PC-3 (cell line): Measurements from ENCODE around the gene IRF2. TPM values are rescaled to one million over a fixed set of nuclear protein-coding genes. Genes with fewer than 3 reads are reported as not detected.

ENCODE experiments used
- ATAC-seq: fragments of 200-7000 bp; cut with Tn5 transposase; 2 replicates; pipeline ENCODE4 v1.9.1; 2020; ENCODE audit warnings: mild to moderate bottlenecking, moderate library complexity
- BruUV-seq: library from RNA; stranded (reverse); fragments of 400-500 nt; replicated peaks from 2 replicates; lab custom pipeline; 2021; lab: Mats Ljungman, UMichigan
- CTCF ChIA-PET: fragments of 300-600 bp; sonication (Branson Sonifier 250); formaldehyde crosslinking; loops from one replicate; lab custom pipeline; 2022; ENCODE audit warnings: antibody characterized with exemption; lab: Charles Lee
- POLR2A ChIA-PET: fragments of 300-600 bp; sonication (Branson Sonifier 250); formaldehyde crosslinking; loops from one replicate; lab custom pipeline; 2022; ENCODE audit warnings: antibody characterized with exemption; ENCODE audit not compliant: unreplicated experiment; lab: Charles Lee
- DNase-seq: peaks from one replicate; pipeline ENCODE4 v3.0.0-alpha.2; 2015
- H2AFZ ChIP-seq: fragments of 300-600 bp; sonication (generic); 2 replicates; pipeline ENCODE4 v1.6.0; 2016; ENCODE audit warnings: antibody characterized with exemption, low read length
- H3F3A ChIP-seq: fragments of 300-600 bp; sonication (generic); one replicate; pipeline ENCODE4 v1.6.0; 2017; ENCODE audit warnings: antibody characterized with exemption, low read length, control low read depth, mild to moderate bottlenecking; ENCODE audit not compliant: unreplicated experiment
- H3K27ac ChIP-seq: fragments of 300-600 bp; sonication (generic); 2 replicates; pipeline ENCODE4 v1.5.1; 2016; ENCODE audit warnings: mild to moderate bottlenecking, low read length
- H3K27me3 ChIP-seq: fragments of 300-600 bp; sonication (generic); 2 replicates; pipeline ENCODE4 v1.6.1; 2016; ENCODE audit warnings: low read length, mixed read lengths
- H3K36me3 ChIP-seq: fragments of 300-600 bp; sonication (generic); 2 replicates; pipeline ENCODE4 v1.6.1; 2016; ENCODE audit warnings: low read depth, mixed run types, low read length, mixed read lengths
- H3K4me1 ChIP-seq: fragments of 300-600 bp; sonication (generic); 2 replicates; pipeline ENCODE4 v1.5.1; 2016; ENCODE audit warnings: low read length; ENCODE audit not compliant: insufficient read depth
- H3K4me2 ChIP-seq: fragments of 300-600 bp; sonication (generic); 2 replicates; pipeline ENCODE4 v1.6.0; 2016; ENCODE audit warnings: low read length
- H3K4me3 ChIP-seq: fragments of 300-600 bp; sonication (generic); 2 replicates; pipeline ENCODE4 v1.5.1; 2016; ENCODE audit warnings: mild to moderate bottlenecking, low read length, mixed read lengths
- H3K79me2 ChIP-seq: fragments of 300-600 bp; sonication (generic); 2 replicates; pipeline ENCODE4 v1.6.1; 2017; ENCODE audit warnings: low read length, mixed read lengths
- H3K9ac ChIP-seq: fragments of 300-600 bp; sonication (generic); 2 replicates; pipeline ENCODE4 v1.6.0; 2016; ENCODE audit warnings: mild to moderate bottlenecking, low read length
- H3K9me2 ChIP-seq: fragments of 300-600 bp; sonication (generic); replicated peaks from 2 replicates; pipeline ENCODE4 v1.6.1; 2016; ENCODE audit warnings: mixed run types, low read length, mixed read lengths
- H3K9me3 ChIP-seq: fragments of 300-600 bp; sonication (generic); 2 replicates; pipeline ENCODE4 v1.6.1; 2016; ENCODE audit warnings: low read length, mixed read lengths
- H4K20me1 ChIP-seq: fragments of 300-600 bp; sonication (generic); 2 replicates; pipeline ENCODE4 v1.6.1; 2016; ENCODE audit warnings: low read length, mixed read lengths
- EZH2 ChIP-seq: fragments of 300-600 bp; sonication (generic); IDR thresholded peaks from one replicate; pipeline ENCODE4 v1.6.1; 2017; ENCODE audit warnings: antibody characterized with exemption, mild to moderate bottlenecking, low read length; ENCODE audit not compliant: unreplicated experiment
- EZH2phosphoT487 ChIP-seq: fragments of 300-600 bp; sonication (generic); IDR thresholded peaks from 2 replicates; pipeline ENCODE4 v1.6.1; 2018; ENCODE audit warnings: mild to moderate bottlenecking, antibody characterized with exemption, low read length, borderline replicate concordance
- intact Hi-C: fragments of 100-400 bp; cut with micrococcal nuclease; formaldehyde crosslinking; loops from 2 replicates; pipeline ENCODE4 v1.9.0; 2023
- total RNA-seq: library from RNA; depleted of rRNA; stranded (reverse); fragments of >200 nt; gene quantifications from 2 replicates; pipeline ENCODE4 v1.2.3, GENCODE V29; 2014
- TF ChIP-seq, protein P1 (sequence below): fragments of 300-600 bp; sonication (generic); conservative IDR thresholded peaks from 2 replicates; pipeline ENCODE4 v1.5.1; 2017; ENCODE audit warnings: antibody characterized with exemption, low read depth, mild to moderate bottlenecking, low read length

The IRF2 gene
- total RNA-seq, 1 experiment from 2014 or later = 7.7 TPM

GRCh38 chr4:184442314-184442635 is 32.1 kb downstream of the IRF2 start:
- no peak overlapping the region for H3K9ac ChIP-seq
- intact Hi-C loops = no loop called here
- H3K79me2 ChIP-seq = peaks cover 6% of the 10 kb centered on the region; the same call in 1 of the 2 replicates
- H3F3A ChIP-seq = no peaks in the 10 kb centered on the region
- TF ChIP-seq EZH2phosphoT487 (no peak), EZH2 (no peak)
- TF ChIP-seq, protein P1, sequence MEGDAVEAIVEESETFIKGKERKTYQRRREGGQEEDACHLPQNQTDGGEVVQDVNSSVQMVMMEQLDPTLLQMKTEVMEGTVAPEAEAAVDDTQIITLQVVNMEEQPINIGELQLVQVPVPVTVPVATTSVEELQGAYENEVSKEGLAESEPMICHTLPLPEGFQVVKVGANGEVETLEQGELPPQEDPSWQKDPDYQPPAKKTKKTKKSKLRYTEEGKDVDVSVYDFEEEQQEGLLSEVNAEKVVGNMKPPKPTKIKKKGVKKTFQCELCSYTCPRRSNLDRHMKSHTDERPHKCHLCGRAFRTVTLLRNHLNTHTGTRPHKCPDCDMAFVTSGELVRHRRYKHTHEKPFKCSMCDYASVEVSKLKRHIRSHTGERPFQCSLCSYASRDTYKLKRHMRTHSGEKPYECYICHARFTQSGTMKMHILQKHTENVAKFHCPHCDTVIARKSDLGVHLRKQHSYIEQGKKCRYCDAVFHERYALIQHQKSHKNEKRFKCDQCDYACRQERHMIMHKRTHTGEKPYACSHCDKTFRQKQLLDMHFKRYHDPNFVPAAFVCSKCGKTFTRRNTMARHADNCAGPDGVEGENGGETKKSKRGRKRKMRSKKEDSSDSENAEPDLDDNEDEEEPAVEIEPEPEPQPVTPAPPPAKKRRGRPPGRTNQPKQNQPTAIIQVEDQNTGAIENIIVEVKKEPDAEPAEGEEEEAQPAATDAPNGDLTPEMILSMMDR = no peak
- H3K9me3 ChIP-seq = no peaks in the 10 kb centered on the region
- H3K4me2 ChIP-seq = no peak overlapping the region
- H3K4me1 ChIP-seq = no peaks in the 10 kb centered on the region
- DNase-seq = no peak
- no peak overlapping the region for H3K4me3 ChIP-seq
- POLR2A ChIA-PET = no interaction called here
- H3K27me3 ChIP-seq = no peaks in the 10 kb centered on the region
- no peak overlapping the region for H3K27ac ChIP-seq
- no peaks in the 10 kb centered on the region for H3K36me3 ChIP-seq
- no peak overlapping the region for H2AFZ ChIP-seq
- no peak for ATAC-seq
- H4K20me1 ChIP-seq = no peaks in the 10 kb centered on the region
- no TSS peak for BruUV-seq
- H3K9me2 ChIP-seq = no peaks in the 10 kb centered on the region
- CTCF ChIA-PET = no interaction called here

DNA sequence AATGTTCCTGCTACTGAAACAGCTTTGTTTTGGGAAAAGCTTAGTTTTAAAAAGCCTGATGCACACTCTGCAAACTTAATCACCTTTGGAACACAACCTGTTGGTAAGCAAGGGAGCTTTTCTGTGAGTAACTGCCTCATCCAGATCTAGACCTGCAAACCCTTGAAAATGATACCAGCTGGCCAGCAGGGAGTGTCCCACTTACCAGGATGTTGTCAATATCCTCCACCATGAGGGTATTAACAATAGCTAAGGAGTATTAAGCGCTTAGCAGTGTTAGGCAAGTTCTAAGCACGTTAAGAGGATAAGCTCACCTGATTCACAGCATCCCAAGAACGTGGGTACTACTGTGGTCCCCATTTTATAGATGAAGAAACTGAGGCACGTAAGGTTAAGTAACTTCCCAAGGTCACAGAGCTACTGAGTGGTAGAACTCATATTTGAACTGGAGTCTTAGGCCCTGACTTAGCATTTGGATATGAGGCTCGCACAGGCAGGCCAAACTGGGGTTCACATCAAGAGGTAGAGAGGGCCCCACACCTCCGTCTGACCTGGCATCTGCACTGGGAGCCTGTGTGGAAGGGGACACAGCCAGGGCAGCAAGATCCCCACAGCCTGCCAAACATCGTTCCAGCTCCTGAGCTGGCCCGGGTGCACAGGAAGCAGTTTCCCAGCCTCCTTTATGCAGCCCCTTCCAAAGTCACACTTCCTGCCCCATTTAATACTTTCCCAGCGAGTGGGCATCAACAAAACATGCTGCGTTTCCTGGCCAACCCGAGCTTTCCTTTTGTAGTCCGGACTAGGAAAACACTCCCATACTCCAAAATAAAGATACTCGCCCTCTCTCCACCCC is 32.7 kb downstream of the IRF2 start:
- CTCF ChIA-PET = no interaction called here
- Histone ChIP-seq H3K79me2 (peaks cover 6% of the 10 kb centered on the region; the same call in 1 of the 2 replicates), H3F3A (no peaks in the 10 kb centered on the region), H3K27ac (no peak overlapping the region), H4K20me1 (no peaks in the 10 kb centered on the region), H3K4me2 (no peak overlapping the region), H3K9me2 (no peaks in the 10 kb centered on the region), H3K4me1 (no peaks in the 10 kb centered on the region), H3K9ac (no peak overlapping the region), H3K9me3 (no peaks in the 10 kb centered on the region), H3K27me3 (no peaks in the 10 kb centered on the region), H3K4me3 (no peak overlapping the region), H3K36me3 (no peaks in the 10 kb centered on the region), H2AFZ (no peak overlapping the region)
- no peak for DNase-seq
- no peak for TF ChIP-seq EZH2
- TF ChIP-seq EZH2phosphoT487 = no peak
- TF ChIP-seq, protein P1 = no peak
- no peak for ATAC-seq
- BruUV-seq = no TSS peak
- intact Hi-C loops = no loop called here
- POLR2A ChIA-PET = no interaction called here

- Histone ChIP-seq H3K4me1 (no peaks in the 10 kb centered on the region), H2AFZ (no peak overlapping the region), H3K4me2 (no peak overlapping the region), H3K27me3 (no peaks in the 10 kb centered on the region), H3K9me2 (no peaks in the 10 kb centered on the region), H4K20me1 (no peaks in the 10 kb centered on the region), H3F3A (no peaks in the 10 kb centered on the region), H3K27ac (no peak overlapping the region), H3K9me3 (no peaks in the 10 kb centered on the region), H3K9ac (no peak overlapping the region), H3K79me2 (peaks cover 6% of the 10 kb centered on the region; the same call in 1 of the 2 replicates), H3K4me3 (no peak overlapping the region), H3K36me3 (no peaks in the 10 kb centered on the region)
- intact Hi-C loops = no loop called here
- ChIA-PET CTCF (no interaction called here), POLR2A (no interaction called here)
- DNase-seq = no peak
- no TSS peak for BruUV-seq
- ATAC-seq = no peak
- no peak for TF ChIP-seq EZH2
- no peak for TF ChIP-seq EZH2phosphoT487
- TF ChIP-seq, protein P1 = no peak
Measured at GRCh38 chr4:184440595-184441358, 33.6 kb downstream of the IRF2 start.
